Small intestine (tissue), 7 donors: Measurements from ENCODE around the gene GRB10. TPM values are rescaled to one million over a fixed set of nuclear protein-coding genes. Genes with fewer than 3 reads are reported as not detected.

ENCODE experiments used
- DNase-seq, 2 donors: peaks; one replicate each; pipeline versions ENCODE4 v3.0.0 to v3.0.0-alpha.2; 2013
- FAIRE-seq: peaks from 2 replicates; lab custom pipeline; 2012; peaks lifted over from hg19 to GRCh38; lab: Jason Lieb, UNC
- H3K27ac ChIP-seq, 3 donors: one replicate each; pipeline ENCODE4 v1.5.1; 2013; ENCODE audit warnings: low read length in 2 of 3, mild to moderate bottlenecking in 2 of 3, control low read depth in 1 of 3, inconsistent platforms in 1 of 3, low read depth in 1 of 3, moderate library complexity in 1 of 3
- H3K27me3 ChIP-seq, 3 donors: one replicate each; pipeline ENCODE4 v1.6.1; 2013; ENCODE audit warnings: low read length in 3 of 3, inconsistent platforms in 1 of 3; ENCODE audit not compliant: control insufficient read depth in 3 of 3, insufficient read depth in 3 of 3
- H3K36me3 ChIP-seq, 3 donors: one replicate each; pipeline ENCODE4 v1.6.1; 2013; ENCODE audit warnings: low read length in 3 of 3, inconsistent platforms in 1 of 3, low read depth in 1 of 3, mild to moderate bottlenecking in 1 of 3, moderate library complexity in 1 of 3; ENCODE audit not compliant: control insufficient read depth in 3 of 3, insufficient read depth in 2 of 3
- H3K4me1 ChIP-seq, 3 donors: one replicate each; pipeline ENCODE4 v1.6.1; 2013; ENCODE audit warnings: low read length in 2 of 3, inconsistent platforms in 1 of 3, low read depth in 1 of 3, mild to moderate bottlenecking in 1 of 3, moderate library complexity in 1 of 3; ENCODE audit not compliant: control insufficient read depth in 3 of 3, insufficient read depth in 2 of 3
- H3K4me3 ChIP-seq, 3 donors: one replicate each; pipeline ENCODE4 v1.5.1; 2013; ENCODE audit warnings: low read length in 3 of 3, control low read depth in 1 of 3, inconsistent platforms in 1 of 3, low read depth in 1 of 3, mild to moderate bottlenecking in 1 of 3, moderate library complexity in 1 of 3
- H3K9me3 ChIP-seq, 2 donors: one replicate each; pipeline ENCODE4 v1.6.1; 2013; ENCODE audit warnings: low read depth in 1 of 2, low read length in 1 of 2; ENCODE audit not compliant: control insufficient read depth in 2 of 2, insufficient read depth in 1 of 2
- WGBS, 3 donors: extraction: QIAGEN DNeasy Blood & Tissue Kit; methylation state at CpG; one replicate each; pipeline ENCODE4 v1.1.7; 2013; 5-methylcytosine and 5-hydroxymethylcytosine counted together
- polyA plus RNA-seq, 4 donors: library from polyadenylated mRNA; stranded (reverse) in 3 of 4; unstranded in 1 of 4; fragments of 200-250 nt in 3 of 4; fragments of 120-200 nt in 1 of 4; gene quantifications; one replicate each; pipeline versions ENCODE4 v1.2.1 to v1.2.3, GENCODE V29; 2013
- donor health status: healthy with polysubstance abuse.
- donor health status: control.
- donor health status: control.
- donor health status: Bipolar disorder and iron deficiency.
- donor health status: healthy.

Gene GRB10
- polyA plus RNA-seq, 4 donors: 14.5 to 33.8 (median 22.1) TPM

GRCh38 chr7:50684011-50684712 lies 98.5 kb downstream of the GRB10 start:
- WGBS, 3 donors: 11 to 49% (median 34%) methylated on average over 5 of the region's 5 CpGs
- FAIRE-seq (no peak), DNase-seq (peak; percentile 70 to 86)
- H3K36me3 ChIP-seq: peaks cover 0 to 6% (median 0%) of the 10 kb centered on the region in 3 donors
- H3K27me3 ChIP-seq: no peaks in the 10 kb centered on the region
- no peak overlapping the region for H3K4me3 ChIP-seq
- peak overlapping the region; percentile 17 to 60 (median 32) for H3K27ac ChIP-seq
- peaks cover 5 to 10% (median 9%) of the 10 kb centered on the region in 3 donors for H3K4me1 ChIP-seq
- no peaks in the 10 kb centered on the region for H3K9me3 ChIP-seq

GRCh38 chr7:50682573-50682972 lies 100.1 kb downstream of the GRB10 start:
- Histone ChIP-seq H3K4me1 (peaks cover 5 to 14% (median 10%) of the 10 kb centered on the region in 3 donors), H3K36me3 (peaks cover 0 to 5% (median 0%) of the 10 kb centered on the region in 3 donors), H3K9me3 (no peaks in the 10 kb centered on the region), H3K27me3 (no peaks in the 10 kb centered on the region), H3K4me3 (no peak overlapping the region), H3K27ac (peak overlapping the region in 1 of 3 donors; percentile 58)
- WGBS, 3 donors: 91 to 96% (median 95%) methylated on average over 1 of the region's 1 CpG
- FAIRE-seq (no peak), DNase-seq (no peak)

- Histone ChIP-seq H3K27ac (peak overlapping the region in 2 of 3 donors; percentile 58 to 69), H3K4me1 (peaks cover 5 to 19% (median 15%) of the 10 kb centered on the region in 3 donors), H3K36me3 (peaks cover 0 to under 1% (median 0%) of the 10 kb centered on the region in 3 donors), H3K9me3 (no peaks in the 10 kb centered on the region), H3K27me3 (no peaks in the 10 kb centered on the region), H3K4me3 (no peak overlapping the region)
- no peak for DNase-seq
- WGBS, 3 donors: 34 to 61% (median 56%) methylated on average over 4 of the region's 4 CpGs
- no peak for FAIRE-seq
These were observed 100.6 kb downstream of the GRB10 start for GRCh38 chr7:50682079-50682478.

GRCh38 chr7:50681432-50682045 lies 101.2 kb downstream of the GRB10 start:
- WGBS, 3 donors: 14 to 45% (median 24%) methylated on average over 8 of the region's 8 CpGs
- peaks cover 5 to 24% (median 20%) of the 10 kb centered on the region in 3 donors for H3K4me1 ChIP-seq
- H3K4me3 ChIP-seq: no peak overlapping the region
- peak; percentile 43 to 70 for DNase-seq
- no peaks in the 10 kb centered on the region for H3K36me3 ChIP-seq
- H3K9me3 ChIP-seq: no peaks in the 10 kb centered on the region
- peak overlapping the region in 2 of 3 donors; percentile 58 to 69 for H3K27ac ChIP-seq
- no peak for FAIRE-seq
- H3K27me3 ChIP-seq: no peaks in the 10 kb centered on the region

GRCh38 chr7:50679218-50680007 lies 103.3 kb downstream of the GRB10 start:
- H3K9me3 ChIP-seq: no peaks in the 10 kb centered on the region
- no peaks in the 10 kb centered on the region for H3K27me3 ChIP-seq
- peaks cover 0 to under 1% (median under 1%) of the 10 kb centered on the region in 3 donors for H3K36me3 ChIP-seq
- peak; percentile 68 for DNase-seq
- 34 to 53% (median 34%) methylated on average over 7 of the region's 7 CpGs for WGBS, 3 donors
- no peak overlapping the region for H3K27ac ChIP-seq
- no peak overlapping the region for H3K4me3 ChIP-seq
- peaks cover 8 to 26% (median 22%) of the 10 kb centered on the region in 3 donors for H3K4me1 ChIP-seq
- no peak for FAIRE-seq

- peaks cover 0 to 8% (median 2%) of the 10 kb centered on the region in 3 donors for H3K36me3 ChIP-seq
- H3K27ac ChIP-seq: no peak overlapping the region
- no peak for FAIRE-seq
- H3K27me3 ChIP-seq: no peaks in the 10 kb centered on the region
- no peaks in the 10 kb centered on the region for H3K9me3 ChIP-seq
- WGBS, 3 donors: 73 to 78% (median 74%) methylated on average over 7 of the region's 7 CpGs
- no peak overlapping the region for H3K4me3 ChIP-seq
- peaks cover 8 to 26% (median 20%) of the 10 kb centered on the region in 3 donors for H3K4me1 ChIP-seq
- no peak for DNase-seq
These were observed 104.1 kb downstream of the GRB10 start for GRCh38 chr7:50678586-50678985.

- H3K4me1 ChIP-seq: peaks cover 8 to 26% (median 20%) of the 10 kb centered on the region in 3 donors
- peak; percentile 36 to 84 for DNase-seq
- FAIRE-seq: no peak
- H3K4me3 ChIP-seq: no peak overlapping the region
- peak overlapping the region in 1 of 3 donors; percentile 59 for H3K27ac ChIP-seq
- peaks cover under 1 to 13% (median 2%) of the 10 kb centered on the region in 3 donors for H3K36me3 ChIP-seq
- no peaks in the 10 kb centered on the region for H3K9me3 ChIP-seq
- H3K27me3 ChIP-seq: no peaks in the 10 kb centered on the region
- WGBS, 3 donors: 19 to 63% (median 42%) methylated on average over 7 of the region's 7 CpGs
These were observed 105.1 kb downstream of the GRB10 start for GRCh38 chr7:50677638-50677996.
